Epithelial cell of esophagus (primary cell): ENCODE measurements around the gene PAK5.

Experiments
- DNase-seq: peaks from one replicate; pipeline ENCODE4 v3.0.0; 2010; ENCODE audit warnings: low read depth
- H3K4me3 ChIP-seq: 2 replicates; pipeline ENCODE4 v1.5.1; 2011; ENCODE audit warnings: mild to moderate bottlenecking, low read length, control low read depth
- TF ChIP-seq, protein P1 (sequence below): IDR thresholded peaks from 2 replicates; pipeline ENCODE4 v1.5.1; 2011; ENCODE audit warnings: low read depth, mild to moderate bottlenecking, low read length, control low read depth, inconsistent platforms; ENCODE audit not compliant: insufficient read depth; ENCODE audit errors: missing control alignments

PAK5 gene

DNA sequence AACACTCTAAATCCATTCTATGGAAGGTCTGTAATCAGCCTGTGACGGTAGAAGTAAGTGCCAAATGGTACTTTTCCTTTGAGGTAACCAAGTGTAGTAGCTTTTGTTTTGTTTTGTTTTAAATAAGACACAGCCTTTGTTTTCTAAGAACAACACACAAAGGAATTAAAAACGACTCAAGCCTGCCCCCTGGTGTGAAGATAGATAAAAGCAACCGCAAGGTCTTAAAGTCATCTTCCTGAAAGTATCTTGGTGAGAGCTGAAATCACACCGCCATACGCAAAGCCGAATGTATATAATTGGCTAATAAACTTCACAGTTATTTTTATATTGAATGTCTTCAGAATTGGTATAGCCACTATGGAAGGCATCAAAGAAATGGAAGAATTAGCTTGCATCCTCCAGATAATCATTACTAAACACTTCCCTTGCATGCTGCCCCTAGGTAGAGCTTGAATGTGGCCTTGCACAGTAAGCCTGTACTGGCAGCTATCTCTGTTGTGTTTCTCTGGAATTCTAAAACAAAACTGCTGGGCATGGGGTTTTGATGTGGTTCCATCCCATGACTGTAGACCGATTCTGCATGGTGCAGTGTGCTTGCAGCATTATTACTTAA lies 228.9 kb downstream of the PAK5 start:
- H3K4me3 ChIP-seq, result no peak overlapping the region
- TF ChIP-seq, protein P1, sequence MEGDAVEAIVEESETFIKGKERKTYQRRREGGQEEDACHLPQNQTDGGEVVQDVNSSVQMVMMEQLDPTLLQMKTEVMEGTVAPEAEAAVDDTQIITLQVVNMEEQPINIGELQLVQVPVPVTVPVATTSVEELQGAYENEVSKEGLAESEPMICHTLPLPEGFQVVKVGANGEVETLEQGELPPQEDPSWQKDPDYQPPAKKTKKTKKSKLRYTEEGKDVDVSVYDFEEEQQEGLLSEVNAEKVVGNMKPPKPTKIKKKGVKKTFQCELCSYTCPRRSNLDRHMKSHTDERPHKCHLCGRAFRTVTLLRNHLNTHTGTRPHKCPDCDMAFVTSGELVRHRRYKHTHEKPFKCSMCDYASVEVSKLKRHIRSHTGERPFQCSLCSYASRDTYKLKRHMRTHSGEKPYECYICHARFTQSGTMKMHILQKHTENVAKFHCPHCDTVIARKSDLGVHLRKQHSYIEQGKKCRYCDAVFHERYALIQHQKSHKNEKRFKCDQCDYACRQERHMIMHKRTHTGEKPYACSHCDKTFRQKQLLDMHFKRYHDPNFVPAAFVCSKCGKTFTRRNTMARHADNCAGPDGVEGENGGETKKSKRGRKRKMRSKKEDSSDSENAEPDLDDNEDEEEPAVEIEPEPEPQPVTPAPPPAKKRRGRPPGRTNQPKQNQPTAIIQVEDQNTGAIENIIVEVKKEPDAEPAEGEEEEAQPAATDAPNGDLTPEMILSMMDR, result peak; percentile 64
- DNase-seq, result peak; percentile 77

DNA sequence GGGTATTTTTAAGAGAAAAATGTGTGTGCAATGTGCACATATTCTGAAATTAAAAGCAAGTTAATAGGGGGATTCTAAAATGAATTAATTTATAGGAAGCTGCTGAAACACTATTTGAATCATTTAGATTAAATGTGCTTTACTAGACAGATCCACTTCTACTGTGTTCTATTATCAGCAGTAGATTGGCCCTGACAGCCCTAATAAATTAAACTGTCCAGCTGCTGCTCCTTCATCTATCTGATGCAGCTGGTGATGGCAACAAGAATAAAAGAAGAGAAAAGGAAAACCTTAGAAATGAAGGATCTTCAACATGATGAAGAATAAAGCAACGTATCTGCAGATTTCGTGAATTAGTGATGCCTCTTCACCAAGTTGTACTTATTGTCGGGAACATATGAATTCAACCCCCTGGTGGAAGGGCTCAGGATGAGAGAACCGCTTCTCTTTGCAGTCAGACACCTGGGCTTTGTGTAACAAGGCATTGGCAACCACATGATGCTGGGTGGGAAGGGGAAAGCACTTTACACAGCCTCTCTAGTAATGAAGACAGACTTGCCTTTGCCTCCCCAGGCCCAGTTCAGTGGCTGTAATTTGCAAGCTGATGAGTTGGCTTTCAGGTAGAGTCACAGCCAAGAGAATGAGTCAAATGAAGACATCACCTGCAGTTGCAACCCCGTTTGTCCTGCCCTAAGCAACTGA lies 230.1 kb downstream of the PAK5 start:
- TF ChIP-seq, protein P1, result peak; percentile 3
- DNase-seq, result peak; percentile 47
- H3K4me3 ChIP-seq, result no peak overlapping the region

DNA sequence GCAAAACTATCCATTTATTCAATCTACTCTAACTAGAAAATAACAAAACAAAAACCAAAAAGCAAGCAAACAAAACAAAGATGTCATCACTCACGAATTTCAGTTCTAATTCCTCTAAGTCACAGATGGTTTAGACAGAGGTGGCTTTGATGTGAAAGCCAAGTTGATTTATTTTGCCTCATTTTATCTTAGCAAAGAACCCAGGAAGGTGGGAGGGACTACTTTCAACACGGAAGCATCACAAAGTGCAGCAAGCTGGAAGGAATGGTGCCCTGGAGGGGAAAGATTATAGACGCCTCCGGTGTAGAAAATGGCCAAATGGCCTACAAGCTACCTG lies 236.1 kb downstream of the PAK5 start:
- no peak for DNase-seq
- no peak overlapping the region for H3K4me3 ChIP-seq
- TF ChIP-seq, protein P1, result no peak

DNA sequence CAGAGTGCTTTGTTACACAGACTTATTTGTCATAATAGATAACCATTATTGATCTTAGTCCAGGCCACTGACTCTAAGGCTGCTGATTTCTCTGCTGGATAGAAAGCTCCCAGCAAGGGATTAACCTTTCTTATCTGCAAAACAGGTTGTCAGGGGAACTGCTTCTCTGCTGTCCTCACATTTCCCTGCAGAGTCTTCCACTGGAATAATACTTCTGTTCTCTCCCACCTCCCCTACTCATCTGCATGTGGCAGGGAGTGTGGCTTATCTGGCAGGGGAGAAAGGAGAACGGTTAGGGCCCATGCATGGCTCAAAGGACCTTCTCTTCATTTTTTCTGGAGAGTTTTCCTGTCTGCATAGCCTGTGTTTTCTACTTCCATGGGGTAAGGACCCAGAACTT lies 238.3 kb downstream of the PAK5 start:
- TF ChIP-seq, protein P1, result no peak
- H3K4me3 ChIP-seq, result no peak overlapping the region
- no peak for DNase-seq

DNA sequence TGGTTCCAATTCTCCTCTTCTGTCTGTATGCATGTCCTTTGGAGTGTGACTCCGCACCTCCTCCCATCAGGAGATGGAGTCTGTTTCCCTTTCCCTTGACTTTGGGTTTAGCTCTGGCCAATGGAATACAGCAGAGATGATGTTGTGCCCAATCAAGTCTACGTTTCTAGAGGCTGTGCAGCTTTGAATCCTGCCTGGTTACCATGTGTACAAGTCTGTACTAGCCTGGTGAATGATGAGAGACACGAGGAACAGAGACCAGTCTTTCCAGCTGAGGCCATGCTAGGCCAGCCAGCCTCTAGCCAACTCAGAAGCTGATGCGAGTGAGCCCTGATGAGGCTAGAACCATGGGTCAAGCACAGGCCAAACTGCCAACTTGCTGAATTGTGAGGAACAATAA lies 241.3 kb downstream of the PAK5 start:
- no peak overlapping the region for H3K4me3 ChIP-seq
- TF ChIP-seq, protein P1, result no peak
- DNase-seq, result peak; percentile 80

DNA sequence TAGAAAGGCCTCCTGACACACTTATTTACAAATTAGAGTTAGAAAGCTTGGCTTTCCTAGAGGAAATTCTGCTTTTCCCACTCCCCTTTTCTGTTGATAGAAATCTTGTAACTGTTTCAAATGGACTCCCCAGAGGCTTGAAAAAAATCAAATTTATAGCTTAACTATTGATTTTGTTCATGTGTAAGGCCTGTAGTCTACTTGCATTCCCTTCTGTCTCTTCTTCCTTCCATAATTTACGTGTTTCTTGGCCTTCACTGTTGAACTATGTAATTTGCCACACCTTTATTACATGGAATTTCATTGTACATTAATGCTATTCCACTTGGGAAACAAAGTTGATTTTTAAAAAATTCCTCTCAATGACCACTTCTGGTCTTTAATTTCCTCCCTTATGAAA lies 243.1 kb downstream of the PAK5 start:
- TF ChIP-seq, protein P1, result no peak
- H3K4me3 ChIP-seq, result no peak overlapping the region
- DNase-seq, result no peak
